ENCODE measurements around the gene GAB4.
"Not testable (repeated sequence)": the region's sequence is repeated elsewhere in the genome, so short reads cannot be mapped to it uniquely, and the experiment has no call there.

GAB4 gene

GRCh38 chr22:16956290-16956689 lies 51.7 kb downstream of the GAB4 start:
- no peak for DNase-seq

GRCh38 chr22:16955678-16956210 lies 52.3 kb downstream of the GAB4 start:
- DNase-seq: no peak

- no peak for DNase-seq
Observed at GRCh38 chr22:16955081-16955480, 52.9 kb downstream of the GAB4 start.

GRCh38 chr22:16954060-16954403 lies 54.0 kb downstream of the GAB4 start:
- DNase-seq: no peak

DNA sequence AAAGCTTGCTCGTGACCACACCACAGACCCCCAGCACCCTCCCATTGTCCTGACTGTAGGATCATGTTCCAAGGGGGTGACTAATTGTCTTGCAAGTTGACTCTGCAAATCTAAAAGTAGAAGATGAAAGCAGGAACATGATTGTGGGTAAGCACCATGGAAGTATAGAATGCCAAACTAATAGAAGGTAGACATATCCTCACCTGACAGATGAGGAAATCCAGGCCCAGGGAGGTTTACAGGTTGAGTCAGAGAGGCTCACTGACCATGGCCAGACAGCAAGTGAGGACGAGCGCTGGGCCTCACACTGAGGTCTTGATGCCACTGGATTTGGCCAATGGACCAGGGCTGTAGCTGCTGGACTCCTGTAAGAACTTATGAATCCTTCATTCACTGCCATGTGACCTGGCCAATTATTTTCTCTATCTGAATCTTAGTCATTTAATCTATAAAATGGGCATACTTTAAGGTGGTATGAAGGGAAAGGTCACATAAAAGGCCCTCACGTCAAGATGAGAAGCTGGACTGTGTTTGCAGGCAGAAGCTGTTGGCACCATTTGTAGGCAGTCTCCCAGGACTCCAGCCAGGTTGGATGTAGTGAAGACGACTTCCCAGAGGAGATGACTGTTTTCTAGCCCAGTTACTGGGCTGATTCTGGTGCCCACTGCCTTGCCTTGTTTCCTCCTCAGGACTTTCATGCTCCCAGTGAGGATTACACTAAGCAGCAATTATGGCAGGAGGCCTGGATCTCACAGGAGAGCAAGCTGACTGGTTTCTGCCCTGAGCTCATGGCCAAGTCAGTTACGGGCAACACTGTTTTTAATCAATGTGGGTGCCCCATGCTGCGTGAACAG lies 54.6 kb downstream of the GAB4 start:
- DNase-seq: no peak

DNA sequence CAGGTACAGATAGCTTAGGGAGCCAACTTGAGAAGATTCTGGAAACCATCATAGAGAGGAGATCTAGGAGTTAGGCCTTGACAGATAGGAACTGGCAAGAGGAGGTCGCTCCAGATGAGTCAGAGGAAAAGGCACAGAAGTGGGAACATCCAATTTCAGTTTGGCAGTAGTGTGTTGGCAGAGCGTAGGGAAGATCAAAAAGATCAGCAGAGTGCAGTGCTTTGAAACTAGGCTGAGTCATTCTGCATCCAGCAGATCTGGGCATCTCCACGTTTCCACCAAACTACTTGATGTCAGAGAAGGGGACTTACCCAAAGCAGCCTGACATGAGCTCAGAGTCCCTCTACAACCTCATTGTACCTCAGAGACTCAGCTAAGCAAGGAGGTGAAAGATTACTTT lies 58.5 kb downstream of the GAB4 start:
- DNase-seq: no peak

- DNase-seq: no peak
Observed at GRCh38 chr22:16937811-16938210, 70.2 kb downstream of the GAB4 start.

DNA sequence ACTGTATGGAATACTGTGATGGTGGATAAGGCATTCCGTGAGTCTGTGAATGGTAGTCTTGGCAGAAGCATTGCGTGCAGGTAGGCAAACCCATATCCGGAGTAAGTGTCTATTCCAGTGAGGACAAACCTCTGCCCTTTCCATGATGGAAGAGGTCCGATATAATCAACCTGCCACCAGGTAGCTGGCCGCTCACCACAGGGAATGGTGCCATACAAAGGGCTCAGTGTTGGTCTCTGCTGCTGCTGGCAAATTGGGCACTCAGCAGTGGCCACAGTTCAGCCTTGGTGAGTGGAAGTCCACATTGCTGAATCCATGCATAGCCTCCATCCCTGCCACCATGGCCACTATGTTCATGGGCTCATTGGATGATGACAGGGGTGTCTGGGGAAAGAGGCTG lies 70.8 kb downstream of the GAB4 start:
- not testable (repeated sequence) for DNase-seq

DNA sequence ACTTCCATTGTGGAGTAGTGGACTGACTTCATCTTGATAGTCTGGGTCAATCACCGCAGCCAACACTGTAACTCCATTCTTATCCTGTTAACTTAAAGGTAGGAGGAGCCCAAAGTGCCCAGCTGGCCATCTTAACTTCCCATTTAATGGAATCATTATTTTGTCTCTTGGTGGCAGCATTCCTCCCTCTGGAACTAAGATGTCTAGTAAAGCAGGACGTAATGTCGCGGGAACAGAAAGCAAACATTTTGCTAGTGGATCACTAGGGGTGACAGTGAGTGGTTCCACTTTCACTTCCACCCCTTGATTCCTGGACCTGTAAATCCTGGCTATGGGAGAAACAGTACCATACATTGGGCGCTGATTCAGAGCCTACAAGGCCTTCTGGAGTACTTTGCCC lies 71.4 kb downstream of the GAB4 start:
- DNase-seq: no peak

DNA sequence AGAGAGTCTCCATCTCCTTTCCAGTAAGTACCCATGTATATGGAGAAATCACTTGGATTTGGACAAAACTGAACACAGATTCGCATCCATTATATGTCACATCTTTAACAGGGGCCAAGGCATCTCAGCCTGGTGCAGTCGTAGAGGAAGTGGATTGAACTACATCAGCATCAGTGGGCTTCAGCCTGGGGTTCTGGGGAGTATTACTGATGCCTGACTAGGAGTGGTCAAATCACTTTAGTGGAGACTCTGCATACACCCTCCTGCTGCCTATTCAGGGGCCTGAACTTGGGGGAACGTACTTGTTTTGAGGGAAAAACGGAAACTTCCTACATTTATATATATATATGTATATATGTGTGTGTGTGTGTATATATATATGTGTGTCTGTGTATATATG lies 72.8 kb downstream of the GAB4 start:
- DNase-seq: no peak

DNA sequence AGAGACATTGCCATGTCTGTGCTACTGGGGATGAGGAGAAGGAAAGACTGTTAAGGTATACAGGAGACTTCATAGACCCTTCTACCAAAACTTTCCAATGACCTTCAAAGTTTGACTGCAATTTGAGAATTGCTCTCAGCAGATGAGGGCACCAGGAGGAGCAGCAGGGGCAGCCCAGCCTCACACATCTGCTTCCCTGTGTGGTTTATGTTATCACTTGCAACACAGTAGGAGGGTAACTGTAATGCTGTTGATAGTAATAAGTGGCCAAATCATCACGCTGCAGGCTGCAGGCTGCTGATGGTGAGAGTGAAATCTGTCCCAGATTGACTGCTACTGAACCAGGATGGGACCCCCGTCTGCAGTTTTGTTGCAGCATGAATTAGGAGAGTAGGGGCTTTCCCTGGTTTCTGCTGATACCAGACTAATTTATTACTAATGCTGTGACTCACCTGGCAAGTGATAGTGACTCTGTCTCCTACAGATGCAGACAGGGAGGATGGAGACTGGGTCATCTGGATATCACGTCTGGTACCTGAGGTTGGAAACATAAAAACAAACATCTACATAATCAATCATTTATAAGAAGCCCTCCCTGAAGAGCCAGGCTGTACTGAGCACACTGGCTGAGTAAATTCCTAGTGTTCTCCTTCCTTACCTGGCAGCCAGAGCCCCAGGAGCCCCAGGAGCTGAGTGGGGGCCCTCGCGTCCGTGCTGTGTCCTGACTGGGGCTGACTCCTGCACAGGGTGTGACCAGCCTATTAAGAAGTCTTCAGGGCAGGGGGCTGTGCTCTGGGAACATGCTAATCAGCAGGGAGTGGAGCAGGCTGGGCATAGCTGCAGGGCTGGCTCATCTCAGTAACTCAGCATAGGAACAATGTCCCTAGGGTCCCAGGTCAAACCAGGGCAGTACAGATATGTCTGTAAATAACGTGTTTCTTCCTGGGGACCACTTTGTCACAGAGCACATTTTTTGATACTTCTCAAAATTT lies 74.4 kb downstream of the GAB4 start:
- DNase-seq: no peak

GRCh38 chr22:16932577-16932976 lies 75.4 kb downstream of the GAB4 start:
- no peak for DNase-seq

DNA sequence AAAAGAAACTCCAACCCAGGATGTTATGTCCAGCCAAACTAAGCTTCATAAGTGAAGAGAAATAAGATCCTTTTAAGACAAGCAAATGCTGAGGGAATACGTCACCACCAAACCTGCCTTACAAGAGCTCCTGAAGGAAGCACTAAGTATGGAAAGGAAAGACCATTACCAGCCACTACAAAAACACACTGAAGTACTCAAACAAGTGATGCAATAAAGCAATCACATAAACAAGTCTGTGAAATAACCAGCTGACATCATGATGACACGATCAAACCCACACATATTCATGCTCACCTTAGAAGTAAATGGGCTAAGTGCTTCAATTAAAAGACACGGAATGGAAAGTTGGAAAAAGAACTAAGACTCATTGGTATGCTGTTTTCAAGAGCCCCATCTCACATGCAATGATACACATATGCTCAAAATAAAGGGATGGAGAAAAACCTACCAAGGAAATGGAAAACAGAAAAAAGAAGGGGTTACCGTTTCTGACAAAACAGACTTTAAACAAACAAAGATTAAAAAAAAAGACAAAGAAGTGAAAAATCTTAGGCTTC lies 82.5 kb downstream of the GAB4 start:
- DNase-seq: no peak

DNA sequence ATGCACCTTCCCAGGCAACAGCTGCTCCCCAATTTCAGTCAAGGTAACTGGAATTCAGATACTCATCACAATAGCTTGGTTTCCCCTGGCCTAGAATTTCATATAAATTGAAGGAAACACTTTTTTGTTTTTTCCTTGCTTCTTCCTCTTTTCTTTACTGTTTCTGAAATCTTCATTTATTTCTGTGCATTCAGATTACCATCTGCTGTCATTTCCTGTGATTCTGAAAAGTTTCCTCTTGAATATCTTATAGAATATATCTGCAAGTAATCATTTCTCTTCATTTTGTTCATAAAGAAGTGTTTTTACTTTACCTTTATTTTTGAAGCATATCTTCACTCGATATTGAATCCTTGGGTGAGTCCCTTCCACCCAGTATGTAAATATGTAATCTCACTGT lies 85.3 kb downstream of the GAB4 start:
- DNase-seq: no peak

- DNase-seq: no peak
Observed at GRCh38 chr22:16922076-16922475, 85.9 kb downstream of the GAB4 start.

GRCh38 chr22:16917144-16918003 lies 90.6 kb downstream of the GAB4 start:
- DNase-seq: peak; percentile 9 to 36

- DNase-seq: no peak
Observed at GRCh38 chr22:16915701-16916100, 92.3 kb downstream of the GAB4 start.

GRCh38 chr22:16914911-16915310 lies 93.1 kb downstream of the GAB4 start:
- not testable (repeated sequence) for DNase-seq

GRCh38 chr22:16914006-16914405 lies 94.0 kb downstream of the GAB4 start:
- no peak for DNase-seq

DNA sequence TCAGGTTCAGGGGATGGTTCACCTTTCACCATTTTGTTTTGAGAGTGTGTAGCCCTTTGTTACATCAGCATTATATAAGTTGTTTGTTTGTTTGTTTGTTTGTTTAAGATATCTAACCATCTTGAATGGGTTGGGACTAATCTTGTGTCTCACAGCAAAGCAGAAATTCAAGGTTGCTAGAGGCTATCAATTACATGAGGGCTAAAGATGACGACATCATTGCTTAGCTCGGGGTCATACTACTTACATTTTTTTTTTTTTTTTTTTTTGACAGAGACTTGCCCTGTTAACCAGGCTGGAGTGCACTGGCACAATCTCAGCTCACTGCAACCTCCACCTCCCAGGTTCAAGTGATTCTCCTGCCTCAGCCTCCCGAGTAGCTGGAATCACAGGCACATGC lies 95.7 kb downstream of the GAB4 start:
- no peak for DNase-seq
